ENCODE data around the gene LSM7. TPM values are rescaled to one million over a fixed set of nuclear protein-coding genes. Genes with fewer than 3 reads are reported as not detected.

The LSM7 gene
- total RNA-seq, 1 donor from 2014 or later, result 97.4 TPM

- TF ChIP-seq CTCF (IDR thresholded peaks at IDR 0.05; ENCODE audit: insufficient read depth, low read length, severe bottlenecking), result no peak
- FAIRE-seq, result no peak
- H3K4me3 ChIP-seq (ENCODE audit: low read depth, low read length), result no peak overlapping the region
- peaks cover 1% of the 10 kb centered on the region for H3K27me3 ChIP-seq (ENCODE audit: control insufficient read depth, insufficient read depth, low read length)
- no peak for DNase-seq (ENCODE audit: low read depth)
- peaks cover 7% of the 10 kb centered on the region for H3K36me3 ChIP-seq (ENCODE audit: control insufficient read depth, insufficient read depth, low read length)
Observed at GRCh38 chr19:2319551-2319950, 8.8 kb downstream of the LSM7 start.

DNA sequence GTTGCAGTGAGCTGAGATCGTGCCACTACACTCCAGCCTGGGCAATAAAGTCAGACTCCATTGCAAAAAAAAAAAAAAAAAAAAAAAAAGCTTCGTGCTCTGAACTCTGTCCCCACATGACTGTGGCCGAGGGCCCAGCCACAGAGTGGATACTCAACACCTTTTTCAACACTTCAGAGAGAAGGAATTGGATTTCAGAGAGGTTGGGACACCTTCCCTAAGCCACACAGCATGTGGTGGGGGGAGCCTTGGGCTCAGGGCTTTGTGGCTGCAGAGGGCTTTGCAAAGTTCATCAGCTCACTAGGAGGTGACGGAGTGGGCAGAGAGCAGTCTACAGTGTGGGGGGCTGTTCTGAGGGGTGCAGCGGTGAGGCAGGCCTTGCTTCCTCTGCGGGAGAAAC, 9.5 kb downstream of the LSM7 start:
- no peak overlapping the region for H3K4me3 ChIP-seq (ENCODE audit: low read depth, low read length)
- H3K27me3 ChIP-seq (ENCODE audit: control insufficient read depth, insufficient read depth, low read length), result peaks cover 1% of the 10 kb centered on the region
- peaks cover 4% of the 10 kb centered on the region for H3K36me3 ChIP-seq (ENCODE audit: control insufficient read depth, insufficient read depth, low read length)
- FAIRE-seq, result no peak
- DNase-seq (ENCODE audit: low read depth), result no peak
- no peak for TF ChIP-seq CTCF (IDR thresholded peaks at IDR 0.05; ENCODE audit: insufficient read depth, low read length, severe bottlenecking)

DNA sequence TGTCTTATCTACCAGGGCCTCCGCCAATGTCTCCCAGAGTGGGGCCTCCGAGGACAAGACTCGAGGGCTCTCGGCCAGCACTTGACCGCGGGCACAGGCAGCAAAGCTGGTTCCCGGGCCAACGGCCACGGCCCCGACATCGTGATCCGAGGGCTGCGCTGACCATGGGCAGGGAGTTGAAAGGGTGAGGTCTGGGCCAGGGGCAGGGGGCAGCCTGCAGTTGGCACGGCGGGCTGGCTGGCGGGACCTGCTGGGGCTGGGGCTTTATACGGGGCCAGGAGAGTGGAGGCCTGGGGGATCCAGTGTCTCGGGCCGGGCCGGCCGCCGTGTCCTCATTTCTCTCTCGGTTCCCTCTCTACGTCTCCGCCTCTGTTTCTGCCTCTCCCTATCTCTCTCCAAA, 10.6 kb downstream of the LSM7 start:
- DNase-seq (ENCODE audit: low read depth), result no peak
- peaks cover 1% of the 10 kb centered on the region for H3K27me3 ChIP-seq (ENCODE audit: control insufficient read depth, insufficient read depth, low read length)
- TF ChIP-seq CTCF (IDR thresholded peaks at IDR 0.05; ENCODE audit: insufficient read depth, low read length, severe bottlenecking), result no peak
- peaks cover 2% of the 10 kb centered on the region for H3K36me3 ChIP-seq (ENCODE audit: control insufficient read depth, insufficient read depth, low read length)
- no peak overlapping the region for H3K4me3 ChIP-seq (ENCODE audit: low read depth, low read length)
- FAIRE-seq, result no peak

DNA sequence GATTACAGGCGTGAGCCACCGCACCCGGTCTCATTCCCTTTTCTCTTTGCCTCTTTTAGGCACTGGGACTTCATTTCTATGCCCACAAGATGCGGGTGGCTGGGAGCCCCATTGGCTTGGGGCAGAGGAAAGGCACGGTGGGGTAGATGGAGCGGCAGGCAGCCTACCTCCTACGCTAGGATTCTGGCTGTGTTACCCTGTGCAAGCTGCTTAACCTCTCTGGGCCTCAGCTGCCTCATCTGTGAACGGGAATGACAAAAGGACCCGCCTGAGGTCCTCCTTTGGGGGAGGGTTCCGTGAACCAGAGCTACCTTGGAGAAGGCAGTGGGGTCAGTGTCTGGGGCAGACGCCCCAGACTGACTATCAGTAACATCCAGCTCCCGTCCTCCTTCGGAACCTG, 11.1 kb downstream of the LSM7 start:
- Histone ChIP-seq H3K36me3 (ENCODE audit: control insufficient read depth, insufficient read depth, low read length) (no peaks in the 10 kb centered on the region), H3K4me3 (ENCODE audit: low read depth, low read length) (no peak overlapping the region), H3K27me3 (ENCODE audit: control insufficient read depth, insufficient read depth, low read length) (peaks cover 1% of the 10 kb centered on the region)
- TF ChIP-seq CTCF (IDR thresholded peaks at IDR 0.05; ENCODE audit: insufficient read depth, low read length, severe bottlenecking), result no peak
- no peak for DNase-seq (ENCODE audit: low read depth)
- FAIRE-seq, result no peak

DNA sequence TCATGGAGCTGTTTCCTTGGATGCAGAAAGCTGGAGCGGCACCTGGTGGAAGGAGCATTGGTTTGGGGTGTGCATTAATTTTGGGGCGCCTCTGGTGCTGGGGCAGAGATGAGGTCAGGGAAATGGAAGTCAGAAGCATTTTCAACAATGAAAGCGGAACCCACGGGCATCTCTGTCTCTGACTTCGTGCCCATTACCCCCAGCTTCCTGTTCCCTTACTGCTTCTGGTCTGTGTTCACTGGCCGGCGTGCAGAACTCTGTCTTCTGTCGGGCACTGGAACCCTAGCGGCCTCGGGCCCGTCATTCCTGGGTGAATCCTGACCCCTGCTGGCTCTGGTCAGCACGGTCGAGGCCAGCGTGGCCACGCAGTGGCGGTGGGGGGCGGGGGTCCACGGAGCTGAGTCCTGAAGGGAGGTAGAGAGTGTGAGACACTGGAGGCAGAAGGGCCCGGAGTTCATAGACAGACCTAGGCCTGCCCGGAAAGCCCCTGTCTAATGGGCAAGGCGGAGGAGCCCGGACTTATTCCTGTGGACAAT, 12.5 kb downstream of the LSM7 start:
- no peak overlapping the region for H3K4me3 ChIP-seq (ENCODE audit: low read depth, low read length)
- FAIRE-seq (no peak), DNase-seq (ENCODE audit: low read depth) (no peak)
- peaks cover 1% of the 10 kb centered on the region for H3K27me3 ChIP-seq (ENCODE audit: control insufficient read depth, insufficient read depth, low read length)
- no peaks in the 10 kb centered on the region for H3K36me3 ChIP-seq (ENCODE audit: control insufficient read depth, insufficient read depth, low read length)
- TF ChIP-seq CTCF (IDR thresholded peaks at IDR 0.05; ENCODE audit: insufficient read depth, low read length, severe bottlenecking), result no peak

- peaks cover 2% of the 10 kb centered on the region for H3K27me3 ChIP-seq (ENCODE audit: control insufficient read depth, insufficient read depth, low read length)
- TF ChIP-seq CTCF (IDR thresholded peaks at IDR 0.05; ENCODE audit: insufficient read depth, low read length, severe bottlenecking), result no peak
- DNase-seq (ENCODE audit: low read depth), result no peak
- no peak overlapping the region for H3K4me3 ChIP-seq (ENCODE audit: low read depth, low read length)
- no peak for FAIRE-seq
- H3K36me3 ChIP-seq (ENCODE audit: control insufficient read depth, insufficient read depth, low read length), result no peaks in the 10 kb centered on the region
Observed at GRCh38 chr19:2315121-2315817, 13.1 kb downstream of the LSM7 start.
